NCI-H510A treated with DMSO at 0.1 percent for 48 hours (cell line): ENCODE data around the gene TSPOAP1.
A peak's percentile ranks its signal among the peaks of the same experiment; 100 is the strongest.
"Not testable (repeated sequence)": the region's sequence is repeated elsewhere in the genome, so short reads cannot be mapped to it uniquely, and the experiment has no call there.

Experiments used
- DNase-seq: peaks from one replicate; lab custom pipeline; 2025; lab: John Stamatoyannopoulos, UW

The TSPOAP1 gene

DNA sequence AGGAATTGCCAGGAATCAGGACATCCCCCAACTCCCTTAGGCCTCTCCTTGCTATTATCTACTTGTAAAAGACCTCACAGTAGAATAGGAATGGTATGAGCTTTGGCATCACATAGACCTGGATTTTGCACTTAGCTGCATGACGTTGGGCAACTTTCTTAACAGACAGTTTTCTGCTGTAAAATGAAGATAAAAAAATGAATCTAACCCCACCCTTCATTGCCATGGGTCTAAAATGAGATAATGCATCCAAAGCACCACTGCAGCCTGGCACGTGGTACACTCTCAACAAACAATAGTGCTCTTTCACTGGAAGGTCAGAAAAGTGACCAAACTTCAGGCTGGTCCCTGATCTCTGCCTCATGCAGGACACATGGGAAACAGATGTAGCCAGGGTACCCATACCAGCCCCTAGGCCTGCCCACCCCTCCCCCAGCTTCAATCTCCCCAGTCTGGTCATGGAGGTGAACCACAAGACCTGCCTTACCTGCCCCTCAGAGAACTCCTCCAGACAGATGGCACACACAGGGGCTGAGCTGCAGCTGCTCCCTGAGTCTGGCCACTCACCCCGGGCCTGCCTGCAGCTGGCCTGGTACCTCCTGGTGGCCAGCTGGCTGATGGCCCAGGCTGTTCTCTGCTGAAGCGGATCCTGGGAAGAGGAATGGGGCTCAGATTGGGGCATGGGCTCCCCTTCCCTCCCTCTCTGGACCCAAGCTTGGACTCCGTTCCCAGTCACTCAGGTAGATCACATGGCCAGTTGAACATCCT lies 31.9 kb upstream of the TSPOAP1 start:
- DNase-seq, result no peak

DNA sequence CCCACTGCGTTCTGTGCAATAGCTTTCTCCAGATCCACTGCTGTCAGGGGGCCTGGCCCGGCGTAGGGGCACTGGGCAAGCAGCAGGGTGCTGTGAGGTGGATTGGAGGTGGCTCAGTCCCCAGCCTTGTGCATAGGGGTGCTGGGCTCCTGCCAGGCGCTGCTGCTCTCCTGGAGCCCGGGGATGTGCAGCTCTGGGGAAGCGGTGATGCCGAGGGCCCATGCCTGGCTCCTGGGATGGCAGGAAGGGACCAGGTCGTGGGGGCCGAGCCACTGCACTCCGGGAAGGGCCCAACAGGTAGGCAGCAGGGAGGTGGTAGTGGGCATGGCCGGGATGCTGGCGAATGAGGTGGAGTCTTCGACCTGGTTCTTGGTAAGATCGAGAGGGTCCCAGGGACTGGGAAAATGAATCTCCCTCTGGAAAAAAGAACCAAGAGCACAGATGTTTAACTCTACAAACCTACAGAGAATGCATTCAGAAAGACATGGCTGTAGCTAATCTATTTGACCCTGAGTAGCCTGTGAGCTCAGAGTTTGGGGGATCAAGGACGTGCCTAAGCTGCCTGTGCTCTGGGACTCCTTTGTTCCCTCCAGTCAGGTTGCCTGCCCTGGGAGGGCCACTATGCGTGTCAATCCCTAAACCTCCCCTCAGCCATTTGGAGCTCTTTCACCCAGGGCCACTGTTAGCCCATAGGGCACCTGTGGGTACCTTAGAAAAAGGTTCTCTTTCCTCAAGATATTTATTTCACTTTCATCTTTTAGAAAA lies 30.0 kb upstream of the TSPOAP1 start:
- DNase-seq, result no peak

DNA sequence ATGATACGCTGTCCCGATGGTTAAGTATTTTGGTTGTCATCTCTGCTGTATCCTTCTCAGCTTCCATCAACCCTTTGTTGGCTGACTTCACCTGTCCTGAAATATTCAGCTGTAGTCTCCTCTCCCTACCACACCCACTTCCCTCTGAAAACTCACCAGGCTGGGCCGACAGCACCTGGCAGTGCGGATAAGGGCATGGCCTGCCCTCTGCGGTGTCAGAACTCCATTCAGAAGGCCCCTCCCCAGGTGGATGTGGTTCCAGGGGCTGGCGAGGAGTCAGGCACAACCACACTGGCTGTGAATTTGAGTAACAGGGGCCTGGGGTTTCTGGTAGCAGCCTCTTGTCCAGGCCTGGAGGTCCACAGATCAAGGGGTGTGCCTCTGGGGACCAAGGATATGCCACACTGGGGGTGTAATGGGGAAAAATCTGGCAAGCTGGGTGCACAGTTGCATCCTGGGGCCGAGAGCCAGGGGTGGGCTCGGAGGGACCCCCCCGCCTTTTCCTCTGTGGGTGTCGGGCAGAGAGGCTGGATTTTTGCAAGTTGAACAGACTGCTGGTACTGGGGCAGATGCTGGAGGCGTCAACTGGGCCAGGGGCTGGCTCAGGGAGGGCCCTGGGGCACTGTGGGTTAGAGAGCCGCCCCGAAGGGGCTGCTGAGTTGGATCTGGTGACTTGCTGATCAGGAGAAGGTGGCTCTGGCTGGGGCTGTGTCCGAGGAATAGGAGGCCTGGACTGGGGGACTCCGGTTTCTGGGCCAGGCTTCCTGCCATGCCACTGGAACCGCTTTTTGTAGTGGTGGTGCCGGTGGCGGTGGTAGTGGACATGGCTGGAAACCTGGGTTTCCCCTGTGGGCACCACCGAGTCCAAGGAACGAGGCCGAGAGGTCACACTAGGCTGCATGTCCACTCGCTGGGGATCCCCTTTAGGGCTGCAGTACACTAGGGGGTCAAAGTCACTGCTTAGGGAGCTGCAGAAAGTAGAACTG lies 29.0 kb upstream of the TSPOAP1 start:
- no peak for DNase-seq

DNA sequence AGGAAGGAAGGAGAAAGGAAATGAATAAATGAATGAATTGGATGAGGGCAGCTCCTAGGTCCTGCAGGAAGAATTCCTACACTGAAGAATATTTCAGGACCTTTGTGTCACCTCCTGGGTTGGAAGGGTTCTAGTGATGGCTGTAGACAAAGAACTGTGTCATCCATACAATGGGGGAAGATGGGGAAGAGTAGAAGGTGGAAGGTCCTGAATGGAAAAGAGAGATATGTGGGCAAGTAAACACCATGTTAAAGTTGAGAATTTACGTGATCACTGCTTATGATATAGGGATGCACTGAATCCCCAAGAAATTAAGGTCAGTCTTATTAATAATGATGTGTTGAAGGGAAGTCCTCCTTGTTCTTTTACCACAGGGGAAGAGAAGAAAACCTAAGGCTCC lies 27.6 kb upstream of the TSPOAP1 start:
- DNase-seq, result no peak

DNA sequence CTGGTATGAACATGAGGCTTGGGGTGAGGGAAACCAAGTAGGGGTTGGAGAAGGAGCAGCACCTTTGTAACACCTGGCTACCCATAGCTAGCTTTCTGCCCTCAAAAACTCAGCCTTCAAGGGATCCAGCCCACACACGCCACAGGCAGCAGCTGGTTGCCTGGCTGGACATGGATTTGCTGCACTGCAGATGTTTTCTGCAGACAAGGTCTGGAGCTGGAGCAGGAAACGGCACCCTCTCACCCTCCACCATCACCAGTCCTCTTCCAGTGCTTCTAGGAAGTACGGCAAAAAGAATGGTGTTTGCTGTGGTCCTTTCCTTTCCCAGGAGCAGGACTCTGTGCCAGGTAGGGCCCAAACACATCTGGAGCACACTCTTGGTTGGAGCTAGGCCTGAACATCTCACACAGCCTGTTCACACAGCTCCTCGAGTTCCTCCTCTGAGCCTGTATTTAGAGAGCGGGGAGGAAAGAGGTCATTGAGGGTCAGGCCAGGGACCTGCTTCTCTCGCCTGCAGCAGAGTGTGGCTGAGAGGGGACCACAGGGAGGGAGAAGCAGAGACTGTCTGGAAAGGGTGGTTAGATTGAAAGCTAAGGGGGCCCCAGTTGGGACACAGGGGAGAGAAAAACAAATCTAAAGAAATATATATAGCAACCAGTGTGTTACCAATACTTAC lies 26.1 kb upstream of the TSPOAP1 start:
- no peak for DNase-seq

DNA sequence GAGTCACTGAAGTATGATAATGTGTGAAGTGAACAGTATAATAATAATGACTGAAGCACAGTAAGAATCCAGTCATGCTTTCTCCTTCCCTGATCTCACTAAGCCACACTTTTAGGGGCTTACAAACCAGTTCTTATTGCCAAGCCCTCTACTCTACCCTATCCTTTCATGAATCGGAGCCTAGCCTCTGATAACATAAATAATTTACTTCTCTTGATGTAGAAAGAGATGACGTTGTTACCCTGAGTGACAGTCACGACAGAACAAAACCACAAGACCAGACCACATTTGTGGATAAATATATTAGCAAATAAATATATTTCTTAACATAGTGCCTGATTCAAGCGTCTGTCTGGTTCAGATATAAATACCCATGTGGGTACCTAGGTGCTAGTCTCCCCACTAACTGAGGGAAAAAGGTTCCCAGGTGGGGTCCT lies 24.8 kb upstream of the TSPOAP1 start:
- no peak for DNase-seq

DNA sequence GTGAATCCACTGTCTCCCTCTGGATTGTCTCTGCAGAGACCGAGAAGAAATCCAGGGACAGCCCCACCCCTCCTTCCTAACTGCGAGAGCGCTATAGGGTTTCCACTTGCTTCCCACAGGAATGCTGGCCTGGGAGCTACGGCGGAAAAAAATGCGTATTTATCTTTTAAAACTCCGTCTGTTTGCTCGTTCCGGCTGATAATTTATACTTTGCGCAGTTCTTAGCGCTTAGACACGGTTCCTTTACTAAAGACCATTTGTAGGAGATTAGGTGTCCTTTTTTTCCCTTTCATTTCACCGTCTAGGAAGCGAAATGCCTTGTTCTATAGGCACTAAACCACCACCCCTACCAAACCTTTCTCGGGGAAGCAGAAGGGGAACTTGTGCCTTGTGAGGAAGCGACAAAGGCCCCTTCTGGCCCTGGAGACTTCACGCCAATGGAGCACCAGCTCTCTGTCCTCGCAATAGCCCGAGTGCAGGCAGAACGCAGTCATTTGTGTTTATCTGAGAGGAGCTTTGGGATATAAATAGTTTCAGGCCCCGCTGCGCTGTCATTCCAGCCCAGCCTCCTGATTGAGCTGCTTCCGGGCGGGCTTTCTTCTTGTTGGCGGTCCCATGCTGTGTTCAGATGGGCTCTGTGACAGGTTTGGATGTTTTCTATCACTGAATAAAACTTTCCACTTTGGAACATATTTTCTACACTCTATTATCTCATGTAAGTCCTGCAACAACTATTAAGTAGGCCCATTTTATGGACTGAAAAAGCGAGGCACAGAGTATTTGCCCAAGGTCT lies 24.2 kb upstream of the TSPOAP1 start:
- no peak for DNase-seq

DNA sequence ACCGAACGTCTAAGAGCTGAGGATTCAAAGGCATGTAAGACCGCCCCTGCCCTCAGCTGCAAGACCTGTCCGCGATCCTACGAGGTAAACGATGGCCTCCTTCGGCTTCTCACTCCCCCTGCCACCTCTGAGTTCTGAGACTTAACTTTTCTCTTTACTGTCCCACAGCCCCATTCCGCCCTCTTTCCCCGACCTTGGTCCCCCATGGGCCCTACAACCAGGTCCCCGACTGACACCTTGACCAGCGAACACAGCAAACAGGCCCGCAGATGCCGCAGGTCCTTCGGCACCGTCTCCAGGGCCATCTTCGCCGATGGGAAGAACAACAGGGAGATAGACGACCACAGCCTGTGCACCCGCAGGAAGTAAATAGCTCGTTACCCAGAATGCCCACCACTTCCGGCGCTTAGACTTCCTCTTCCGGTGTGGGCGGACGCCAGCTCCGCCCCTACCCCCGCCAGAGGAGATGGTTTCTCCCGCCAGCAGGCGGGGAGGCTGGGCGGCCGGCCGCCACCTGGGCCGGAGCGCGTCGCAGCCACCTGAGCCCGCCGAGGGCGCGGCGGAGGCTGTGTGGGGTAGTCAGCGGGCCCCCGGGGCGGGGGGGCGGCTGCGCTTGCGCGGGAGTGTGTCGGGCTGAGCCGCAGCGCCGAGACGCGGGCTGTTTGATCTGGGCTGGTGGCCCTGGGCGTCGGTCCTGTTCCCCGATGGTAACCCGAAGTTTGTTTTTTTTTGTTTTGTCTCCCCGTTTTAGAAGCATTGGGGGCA lies 23.4 kb upstream of the TSPOAP1 start, which contains the start of gene SUPT4H1:
Gene SUPT4H1 (minus strand): TSS at position 371 of the 765 bp plus-strand sequence. CDS start 66 bp downstream, at position 305.
- peak; percentile 98 for DNase-seq

DNA sequence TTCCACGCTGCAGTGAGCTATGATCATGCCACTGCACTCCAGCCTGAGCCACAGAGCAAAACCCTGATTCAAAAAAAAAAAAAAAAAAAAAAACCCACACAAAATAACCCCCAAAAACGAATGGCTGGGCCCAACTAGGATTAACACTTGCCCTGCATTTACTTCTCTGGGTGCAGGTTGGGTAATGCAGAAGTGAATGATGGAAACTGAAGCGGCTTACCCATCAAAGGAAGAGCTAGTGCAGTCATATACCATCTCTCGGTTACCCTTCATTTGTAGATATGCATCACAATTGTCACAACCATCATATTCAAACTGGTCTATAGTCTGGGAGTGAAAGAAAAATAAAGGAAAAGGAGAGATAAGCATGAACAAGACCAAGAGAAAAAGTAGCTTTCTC lies 22.6 kb upstream of the TSPOAP1 start:
- DNase-seq, result no peak

DNA sequence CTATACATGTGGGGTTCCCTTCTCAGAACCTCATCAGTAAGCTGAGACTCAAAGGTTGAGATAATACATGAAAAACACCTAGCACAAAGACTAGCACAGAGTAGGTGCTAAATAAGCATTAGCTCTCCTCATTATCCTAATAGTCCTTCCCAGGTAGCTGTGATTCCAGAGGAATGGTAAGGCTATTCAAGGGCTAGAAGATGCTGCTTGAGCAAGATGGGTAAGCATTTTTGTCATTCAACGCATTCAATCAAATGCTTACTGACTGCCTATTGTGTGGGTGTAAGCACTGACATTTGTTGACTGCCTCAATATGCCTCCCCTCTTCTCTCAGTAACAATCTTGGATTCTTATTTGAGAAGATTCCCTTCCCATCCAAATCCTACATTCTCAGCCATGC lies 19.4 kb upstream of the TSPOAP1 start:
- no peak for DNase-seq

DNA sequence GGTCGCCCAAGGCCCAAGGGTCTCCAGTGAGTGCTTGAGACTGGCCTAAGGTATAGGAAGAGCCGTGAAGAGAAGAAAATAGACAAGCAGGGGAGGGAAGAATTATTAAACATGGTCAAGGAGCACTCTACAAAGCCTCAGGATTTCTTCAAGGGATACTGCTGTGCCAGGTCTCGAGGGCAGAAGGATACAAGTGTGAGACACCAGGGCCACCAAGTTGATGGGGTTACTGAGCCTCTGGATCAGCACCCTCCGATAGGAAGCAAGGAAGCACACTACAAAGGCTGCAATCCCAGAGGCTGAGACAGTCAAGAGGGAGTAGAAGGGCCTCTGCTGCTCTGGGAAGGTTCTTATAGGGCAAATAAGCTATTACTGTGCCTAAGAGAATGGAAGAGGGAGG lies 16.9 kb upstream of the TSPOAP1 start:
- DNase-seq, result no peak

DNA sequence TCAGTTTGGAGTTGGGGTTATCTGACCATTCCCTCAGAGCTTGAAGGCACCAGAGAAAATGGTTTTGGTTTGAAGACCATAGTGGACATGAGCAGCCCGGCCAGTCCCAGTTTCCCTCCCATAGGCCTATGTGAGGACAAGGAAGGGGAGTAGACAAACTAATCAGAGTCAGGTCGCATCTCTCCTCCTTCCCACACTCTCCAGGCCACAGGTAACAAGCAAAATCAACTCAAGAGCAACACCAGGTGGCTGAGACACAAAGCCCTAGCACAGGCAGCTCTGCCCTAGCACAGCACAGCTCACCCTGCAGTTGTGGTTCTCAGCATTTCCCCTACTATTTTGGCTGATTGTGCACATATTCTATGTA lies 16.2 kb upstream of the TSPOAP1 start:
- no peak for DNase-seq

DNA sequence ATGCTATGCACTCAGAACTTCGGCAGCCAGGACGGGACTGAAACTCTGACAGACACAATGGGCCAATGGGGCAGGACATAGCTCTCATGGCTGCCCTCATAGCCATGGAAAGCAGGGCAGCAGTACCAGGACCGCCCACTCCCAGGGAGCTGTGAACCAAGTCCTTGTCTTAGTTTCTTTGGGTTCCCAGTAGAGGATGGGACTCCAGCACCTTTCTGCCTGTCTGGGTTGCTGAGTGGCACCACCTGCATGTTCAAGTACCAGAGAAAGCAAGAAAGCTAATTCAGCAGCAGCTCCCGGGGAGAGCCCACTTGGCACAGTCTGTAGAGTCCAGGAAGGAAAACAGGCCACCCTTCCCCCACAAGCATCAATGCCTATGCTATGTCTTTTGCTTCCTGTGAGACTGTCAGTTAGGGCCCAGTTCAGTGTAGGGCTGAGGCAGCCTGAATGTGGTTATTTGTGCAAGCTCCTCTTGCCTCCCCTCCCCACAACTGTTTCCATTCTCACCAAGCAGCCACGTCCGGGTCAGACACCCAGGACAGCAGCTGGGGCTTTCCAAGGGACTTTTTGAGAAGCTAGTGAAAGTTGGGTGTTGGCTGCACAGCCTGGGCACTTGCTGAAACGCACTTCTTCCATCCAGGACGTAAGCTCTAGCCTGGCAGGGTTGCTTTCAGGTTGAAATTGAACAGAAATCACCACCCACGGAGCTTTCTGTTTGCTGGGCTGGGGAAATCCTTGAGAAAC lies 15.6 kb upstream of the TSPOAP1 start:
- DNase-seq, result no peak

DNA sequence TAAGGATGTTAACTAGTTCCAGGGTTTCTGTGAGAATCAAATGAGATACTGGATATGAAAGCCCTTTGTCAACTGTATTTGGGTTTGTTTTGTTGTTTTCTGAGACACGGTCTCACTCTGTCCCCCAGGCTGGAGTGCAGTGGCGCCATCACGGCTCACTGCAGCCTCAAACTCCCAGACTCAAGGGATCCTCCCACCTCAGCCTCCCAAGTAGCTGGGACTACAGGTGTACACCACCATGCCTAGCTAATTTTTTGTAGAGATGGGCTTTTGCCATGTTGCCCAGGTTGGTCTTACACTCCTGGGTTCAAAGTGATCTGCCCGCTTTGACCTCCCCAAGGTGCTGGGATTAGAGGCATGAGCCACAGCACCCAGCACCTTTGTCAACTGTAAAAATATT lies 14.5 kb upstream of the TSPOAP1 start:
- DNase-seq, result no peak

DNA sequence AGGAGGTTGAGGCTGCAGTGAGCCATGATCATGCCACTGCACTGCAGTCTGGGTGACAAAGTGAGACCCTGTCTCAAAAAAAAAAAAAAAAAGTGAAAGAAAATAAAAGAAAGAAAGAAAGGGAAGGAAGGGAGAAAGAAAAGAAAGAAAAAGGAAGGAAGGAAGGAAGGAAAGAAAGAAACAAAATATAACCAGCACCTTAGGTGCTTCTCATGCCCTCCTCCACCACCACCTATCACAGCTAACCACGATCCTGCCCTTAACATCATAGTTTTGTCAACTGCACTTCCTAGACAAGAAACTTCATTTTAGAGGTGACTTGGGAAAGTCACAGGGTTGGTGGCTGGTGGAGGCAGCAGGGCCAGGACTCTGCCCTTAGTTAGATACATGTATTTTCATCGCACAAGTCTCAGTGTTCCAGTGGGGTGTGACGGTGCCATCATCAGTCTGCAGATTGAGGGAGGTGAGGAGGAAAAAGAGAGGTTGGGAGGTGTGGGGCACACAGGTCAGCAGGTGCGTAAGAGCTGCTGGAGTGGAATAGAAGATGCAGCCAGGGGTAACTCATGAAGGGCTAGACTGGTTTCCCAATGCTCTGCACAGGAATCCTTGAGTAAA lies 13.4 kb upstream of the TSPOAP1 start:
- no peak for DNase-seq

DNA sequence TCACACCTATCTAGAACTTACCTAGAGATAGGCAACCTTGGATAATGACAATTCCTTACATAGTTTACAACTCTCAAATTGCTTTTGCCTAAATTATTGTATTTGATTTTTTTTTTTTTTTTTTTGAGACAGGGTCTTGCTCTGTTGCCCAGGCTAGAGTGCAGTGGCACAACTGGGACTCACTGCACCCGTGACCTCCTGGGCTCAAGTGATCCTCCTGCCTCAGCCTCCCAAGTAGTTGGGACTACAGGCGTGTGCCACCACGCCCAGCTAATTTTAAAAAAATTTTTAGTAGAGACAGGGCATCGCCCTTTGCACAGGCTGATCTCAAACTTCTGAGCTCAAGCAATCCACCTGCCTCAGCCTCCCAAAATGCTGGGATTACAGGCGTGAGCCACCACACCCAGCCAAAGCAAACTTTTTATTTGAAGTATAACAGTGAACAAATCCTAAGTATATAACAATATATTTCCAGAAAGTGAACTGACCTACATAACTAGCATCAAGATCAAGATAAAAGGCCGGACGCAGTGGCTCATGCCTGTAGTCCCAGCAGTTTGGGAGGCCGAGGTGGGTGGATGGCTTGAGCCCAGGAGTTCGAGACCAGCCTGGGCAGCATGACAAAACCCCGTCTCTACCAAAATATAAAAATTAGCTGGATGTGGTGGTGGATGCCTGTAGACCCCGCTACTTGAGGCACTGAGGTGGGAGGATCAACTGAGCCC lies 12.7 kb upstream of the TSPOAP1 start:
- not testable (repeated sequence) for DNase-seq

DNA sequence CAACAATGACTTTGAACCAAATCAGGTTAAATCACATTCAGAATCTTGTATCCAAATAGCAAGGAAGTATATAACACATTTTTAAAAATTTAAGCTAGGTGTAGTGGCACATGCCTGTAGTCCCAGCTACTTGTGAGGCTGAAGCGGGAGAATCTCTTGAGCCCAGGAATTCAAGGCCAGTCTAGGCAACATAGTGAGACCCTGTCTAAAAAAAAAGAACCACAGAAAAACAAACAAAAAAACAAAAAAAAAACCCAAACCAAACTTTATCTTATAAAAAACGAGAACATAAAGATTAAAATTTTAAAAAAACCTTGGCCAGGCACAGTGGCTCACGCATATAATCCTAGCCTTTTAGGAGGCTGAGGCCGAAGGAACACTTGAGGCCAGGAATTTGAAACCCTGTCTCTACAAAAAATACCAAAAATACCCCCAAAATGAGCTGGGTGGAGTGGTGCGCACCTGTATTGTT lies 11.8 kb upstream of the TSPOAP1 start:
- DNase-seq, result no peak

DNA sequence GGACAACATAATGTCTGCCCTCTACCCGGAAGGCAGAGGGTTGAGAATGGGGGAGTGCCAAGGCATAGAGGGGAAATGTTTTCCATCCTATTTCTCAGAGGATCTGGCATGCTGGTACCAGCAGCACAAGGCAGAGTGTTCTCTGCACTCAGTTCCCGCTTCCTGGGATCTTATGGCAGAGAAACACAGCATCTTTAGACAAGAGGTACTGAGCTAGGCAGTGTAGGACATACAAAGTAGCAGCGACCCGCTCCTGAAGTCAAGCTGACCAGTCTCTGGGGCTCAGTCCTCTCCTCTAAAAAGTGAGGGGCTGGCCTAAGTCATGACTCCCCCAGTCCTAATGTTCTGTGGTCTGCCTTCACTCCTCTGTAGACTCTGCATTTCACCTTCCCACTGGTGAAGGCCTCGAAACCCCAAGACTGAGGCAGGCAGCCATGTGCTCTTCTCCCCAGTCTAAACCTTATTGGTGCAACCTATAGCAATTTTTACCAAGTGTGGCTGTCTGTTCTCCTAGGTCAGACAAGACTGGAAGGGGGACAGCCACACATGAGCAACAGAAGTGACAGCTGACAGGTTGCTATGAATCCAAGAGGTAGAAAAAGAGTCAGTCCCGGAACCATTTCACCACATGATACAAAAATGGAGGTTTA lies 11.3 kb upstream of the TSPOAP1 start:
- DNase-seq, result no peak
